ENCODE measurements around the gene GREB1. TPM values are rescaled to one million over a fixed set of nuclear protein-coding genes. Genes with fewer than 3 reads are reported as not detected.

The GREB1 gene
- total RNA-seq, 4 donors from 2014 or later = 3.1 to 8.8 (median 6.5) TPM

DNA sequence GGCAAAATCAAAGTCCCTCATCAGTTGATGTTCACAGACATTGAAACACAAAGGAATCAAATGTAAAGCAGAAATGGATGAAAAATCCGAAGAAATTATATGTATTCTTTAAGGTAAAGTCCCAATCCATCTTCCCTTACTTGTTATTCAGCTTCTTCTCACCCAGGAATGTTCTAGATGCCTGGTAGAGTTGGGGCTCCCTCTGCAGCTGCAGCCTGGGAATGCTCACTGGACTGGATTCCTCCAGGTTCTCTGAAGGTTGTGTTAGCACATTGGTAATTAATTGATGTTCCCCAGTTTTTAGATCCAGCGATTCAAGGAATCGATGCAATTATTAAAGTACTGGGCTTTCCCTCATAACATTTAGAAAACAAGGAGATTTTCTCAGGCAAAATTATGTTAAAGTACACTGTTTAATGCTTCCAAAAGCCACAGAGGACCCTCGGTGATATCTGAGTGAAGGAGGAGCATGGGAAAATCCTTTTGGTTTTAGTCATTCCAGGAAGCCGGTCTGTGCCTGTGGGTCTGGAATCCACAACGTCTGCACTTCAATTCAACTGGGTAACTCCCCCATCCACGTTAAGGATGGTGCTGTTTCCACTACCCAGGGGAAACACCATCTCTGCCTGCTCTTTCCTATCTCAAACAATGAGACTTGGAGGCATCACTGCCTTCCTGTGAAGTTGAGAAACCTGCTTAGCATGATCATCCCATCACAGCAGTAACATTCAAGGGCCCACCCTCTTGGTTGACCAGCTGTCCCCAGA is 114.2 kb downstream of the GREB1 start:
- Histone ChIP-seq H3K27me3 (no peaks in the 10 kb centered on the region), H3K4me3 (no peak overlapping the region), H3K36me3 (no peaks in the 10 kb centered on the region), H3K27ac (no peak overlapping the region), H3K4me1 (no peaks in the 10 kb centered on the region), H3K9me3 (no peaks in the 10 kb centered on the region)
- no peak for ATAC-seq
- TF ChIP-seq, protein P1, sequence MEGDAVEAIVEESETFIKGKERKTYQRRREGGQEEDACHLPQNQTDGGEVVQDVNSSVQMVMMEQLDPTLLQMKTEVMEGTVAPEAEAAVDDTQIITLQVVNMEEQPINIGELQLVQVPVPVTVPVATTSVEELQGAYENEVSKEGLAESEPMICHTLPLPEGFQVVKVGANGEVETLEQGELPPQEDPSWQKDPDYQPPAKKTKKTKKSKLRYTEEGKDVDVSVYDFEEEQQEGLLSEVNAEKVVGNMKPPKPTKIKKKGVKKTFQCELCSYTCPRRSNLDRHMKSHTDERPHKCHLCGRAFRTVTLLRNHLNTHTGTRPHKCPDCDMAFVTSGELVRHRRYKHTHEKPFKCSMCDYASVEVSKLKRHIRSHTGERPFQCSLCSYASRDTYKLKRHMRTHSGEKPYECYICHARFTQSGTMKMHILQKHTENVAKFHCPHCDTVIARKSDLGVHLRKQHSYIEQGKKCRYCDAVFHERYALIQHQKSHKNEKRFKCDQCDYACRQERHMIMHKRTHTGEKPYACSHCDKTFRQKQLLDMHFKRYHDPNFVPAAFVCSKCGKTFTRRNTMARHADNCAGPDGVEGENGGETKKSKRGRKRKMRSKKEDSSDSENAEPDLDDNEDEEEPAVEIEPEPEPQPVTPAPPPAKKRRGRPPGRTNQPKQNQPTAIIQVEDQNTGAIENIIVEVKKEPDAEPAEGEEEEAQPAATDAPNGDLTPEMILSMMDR (IDR thresholded peaks at IDR 0.05) = no peak
- TF ChIP-seq POLR2AphosphoS5 (IDR thresholded peaks at IDR 0.05) = no peak
- TF ChIP-seq POLR2A (IDR thresholded peaks at IDR 0.05) = no peak
- TF ChIP-seq EP300 (IDR thresholded peaks at IDR 0.05) = no peak
- WGBS, 2 donors (ENCODE audit: low coverage in 1 of 2) = 67 to 87% methylated on average over 4 to 7 of the region's 7 CpGs

DNA sequence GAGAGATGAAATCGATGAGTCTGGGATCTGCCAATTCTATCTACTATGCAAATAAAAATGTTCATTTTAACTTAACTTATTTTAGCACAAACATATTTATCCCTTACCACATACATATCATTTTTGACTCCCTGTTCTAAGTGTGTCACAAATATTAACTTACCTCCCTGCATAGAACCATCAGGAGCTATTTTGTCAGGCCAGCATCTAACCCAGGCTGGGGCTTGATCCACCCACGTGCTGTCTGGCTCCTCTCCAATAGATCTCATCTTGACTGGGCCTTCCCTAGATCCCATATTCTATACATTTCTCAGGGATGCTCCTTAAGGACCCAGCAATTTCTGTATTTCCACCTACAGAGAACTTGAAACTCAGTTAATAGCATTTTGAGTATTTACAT is 115.2 kb downstream of the GREB1 start:
- no peaks in the 10 kb centered on the region for H3K4me1 ChIP-seq
- no peak overlapping the region for H3K27ac ChIP-seq
- no peak overlapping the region for H3K4me3 ChIP-seq
- 60 to 64% methylated on average over 2 of the region's 2 CpGs for WGBS, 2 donors (ENCODE audit: low coverage in 1 of 2)
- no peak for TF ChIP-seq POLR2A (IDR thresholded peaks at IDR 0.05)
- TF ChIP-seq EP300 (IDR thresholded peaks at IDR 0.05) = no peak
- TF ChIP-seq, protein P1 (IDR thresholded peaks at IDR 0.05) = no peak
- no peak for TF ChIP-seq POLR2AphosphoS5 (IDR thresholded peaks at IDR 0.05)
- no peaks in the 10 kb centered on the region for H3K27me3 ChIP-seq
- H3K36me3 ChIP-seq = no peaks in the 10 kb centered on the region
- no peaks in the 10 kb centered on the region for H3K9me3 ChIP-seq
- no peak for ATAC-seq

DNA sequence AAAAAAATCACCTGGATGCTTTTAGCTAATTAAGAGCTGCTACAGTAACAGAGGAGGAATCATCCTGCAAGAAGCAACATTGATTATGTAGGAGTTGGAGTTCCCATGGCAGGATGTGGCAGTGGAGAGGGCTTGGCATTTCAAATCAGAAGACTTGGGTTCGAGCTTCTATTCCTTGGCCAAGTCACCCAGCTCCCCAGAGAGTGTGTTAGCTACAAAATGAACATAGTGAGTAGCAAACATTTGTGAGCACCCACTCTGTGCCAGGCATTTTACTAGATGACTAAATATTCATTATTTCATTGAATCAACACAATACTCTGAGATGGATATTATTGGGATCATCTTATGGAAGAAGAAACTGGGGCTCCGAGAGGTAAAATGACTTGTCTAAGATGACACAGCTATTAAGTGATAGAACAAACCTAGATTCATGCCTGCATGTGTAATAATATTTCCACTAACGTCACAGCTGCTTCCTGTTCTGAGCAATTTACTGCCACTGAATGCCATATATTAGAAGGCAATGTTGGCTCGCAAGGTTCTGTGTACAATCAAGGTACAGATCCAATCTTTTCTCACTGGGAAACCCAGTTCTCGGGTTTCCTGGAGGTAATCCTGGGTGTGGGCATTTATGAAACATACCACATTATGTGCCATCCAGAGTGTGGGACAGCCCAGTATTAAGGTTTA is 118.2 kb downstream of the GREB1 start:
- Histone ChIP-seq H3K36me3 (no peaks in the 10 kb centered on the region), H3K4me1 (no peaks in the 10 kb centered on the region), H3K27ac (no peak overlapping the region), H3K4me3 (no peak overlapping the region), H3K9me3 (no peaks in the 10 kb centered on the region), H3K27me3 (no peaks in the 10 kb centered on the region)
- no peak for ATAC-seq
- 73% methylated on average over 5 of the region's 5 CpGs for WGBS, 2 donors (ENCODE audit: low coverage in 1 of 2)
- no peak for TF ChIP-seq POLR2A (IDR thresholded peaks at IDR 0.05)
- no peak for TF ChIP-seq EP300 (IDR thresholded peaks at IDR 0.05)
- TF ChIP-seq POLR2AphosphoS5 (IDR thresholded peaks at IDR 0.05) = no peak
- TF ChIP-seq, protein P1 (IDR thresholded peaks at IDR 0.05) = no peak

DNA sequence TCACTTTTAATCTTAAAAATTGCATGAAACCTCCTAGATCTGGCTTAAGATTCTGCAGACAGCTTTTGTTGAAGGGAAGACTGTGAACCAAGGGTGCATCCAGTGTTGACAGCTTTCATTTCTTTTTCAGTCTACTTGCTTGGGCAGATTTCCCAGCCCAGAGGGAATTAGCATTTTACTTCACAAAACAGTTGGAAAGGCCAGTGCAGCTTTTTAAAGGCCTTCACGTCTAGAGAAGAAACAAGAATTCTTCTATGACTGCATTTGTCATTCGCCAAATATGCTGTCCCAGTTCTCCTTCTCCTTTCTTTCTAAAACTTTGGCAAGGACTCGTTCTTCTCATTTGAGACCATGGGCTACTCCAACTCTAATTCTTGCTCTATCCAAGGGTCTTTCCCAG is 118.7 kb downstream of the GREB1 start:
- Histone ChIP-seq H3K4me1 (no peaks in the 10 kb centered on the region), H3K9me3 (no peaks in the 10 kb centered on the region), H3K36me3 (no peaks in the 10 kb centered on the region), H3K27me3 (peaks cover 2% of the 10 kb centered on the region), H3K27ac (no peak overlapping the region), H3K4me3 (no peak overlapping the region)
- no peak for ATAC-seq
- TF ChIP-seq POLR2AphosphoS5 (IDR thresholded peaks at IDR 0.05) (no peak), POLR2A (IDR thresholded peaks at IDR 0.05) (no peak), EP300 (IDR thresholded peaks at IDR 0.05) (no peak)
- TF ChIP-seq, protein P1 (IDR thresholded peaks at IDR 0.05) = no peak
- 31 to 67% methylated on average over 3 of the region's 3 CpGs for WGBS, 2 donors (ENCODE audit: low coverage in 1 of 2)

DNA sequence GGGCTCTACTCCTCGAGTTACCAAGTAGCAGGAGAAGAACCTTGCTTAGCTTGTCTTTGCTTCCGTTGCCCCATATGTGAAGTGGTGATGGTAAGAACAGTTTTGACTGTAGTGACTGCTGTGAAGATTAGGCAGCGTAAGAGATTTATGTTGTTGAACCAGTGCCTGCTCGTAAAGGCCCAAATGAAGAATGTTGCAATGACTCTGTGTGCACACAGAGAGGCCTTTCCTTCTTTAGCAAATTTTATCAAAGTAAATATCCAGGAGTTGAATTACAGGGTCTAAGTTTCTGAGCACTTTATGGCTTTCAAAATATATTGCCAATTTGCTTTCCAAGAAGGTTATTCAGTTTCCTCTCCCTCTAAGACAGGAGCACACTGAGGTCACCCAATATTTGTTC is 121.7 kb downstream of the GREB1 start:
- Histone ChIP-seq H3K4me3 (no peak overlapping the region), H3K27ac (no peak overlapping the region), H3K27me3 (peaks cover 25% of the 10 kb centered on the region), H3K36me3 (no peaks in the 10 kb centered on the region), H3K9me3 (no peaks in the 10 kb centered on the region), H3K4me1 (no peaks in the 10 kb centered on the region)
- ATAC-seq = no peak
- no peak for TF ChIP-seq EP300 (IDR thresholded peaks at IDR 0.05)
- no peak for TF ChIP-seq POLR2AphosphoS5 (IDR thresholded peaks at IDR 0.05)
- TF ChIP-seq POLR2A (IDR thresholded peaks at IDR 0.05) = no peak
- TF ChIP-seq, protein P1 (IDR thresholded peaks at IDR 0.05) = no peak
- 79 to 90% methylated on average over 2 to 3 of the region's 4 CpGs for WGBS, 2 donors (ENCODE audit: low coverage in 1 of 2)

All from gastroesophageal sphincter (tissue), 4 donors.